ENCODE measurements around the gene TRPC4AP. TPM values are rescaled to one million over a fixed set of nuclear protein-coding genes. Genes with fewer than 3 reads are reported as not detected.
"Not testable (repeated sequence)": the region's sequence is repeated elsewhere in the genome, so short reads cannot be mapped to it uniquely, and the experiment has no call there.

Gene TRPC4AP
- total RNA-seq, 4 donors from 2014 or later = 57.3 to 85.3 (median 70.1) TPM

GRCh38 chr20:35077872-35078271, 14.7 kb downstream of the TRPC4AP start:
- DNase-seq = no peak
- Histone ChIP-seq H3K4me1 (peaks cover 0 to 26% (median 11%) of the 10 kb centered on the region in 4 donors), H3K4me3 (no peak overlapping the region), H3K36me3 (peaks cover 0 to 18% (median 9%) of the 10 kb centered on the region in 4 donors), H3K27ac (no peak overlapping the region), H3K27me3 (no peaks in the 10 kb centered on the region), H3K9me3 (no peaks in the 10 kb centered on the region)
- intact Hi-C loops (cut with DNase I; ENCODE audit: low total_unique reads) = no loop called here
- TF ChIP-seq EP300 (IDR thresholded peaks at IDR 0.05; ENCODE audit: low read depth) (no peak), CTCF (IDR thresholded peaks at IDR 0.05) (no peak), POLR2A (IDR thresholded peaks at IDR 0.05) (no peak), POLR2AphosphoS5 (IDR thresholded peaks at IDR 0.05) (no peak)
- 95 to 98% methylated on average over 5 of the region's 5 CpGs for WGBS, 2 donors (ENCODE audit: low coverage in 1 of 2)
- in situ Hi-C loops (cut with MboI; ENCODE audit: low pct_ligation_motif_present in 1 of 4, low pct_unique_long_range_greater_than_20kb in 1 of 4, low sequenced_read_pairs in 3 of 4) = loop anchor here in 3 of 4 donors (25.0 kb wide), 2 partner anchors 216 to 241 kb away; partner anchors contain the start of genes GGT7 (in 2 of the 3) and NCOA6 (in 1 of the 3)

- Histone ChIP-seq H3K4me1 (peaks cover 0 to 21% (median 6%) of the 10 kb centered on the region in 4 donors), H3K27me3 (no peaks in the 10 kb centered on the region), H3K36me3 (peaks cover 0 to 18% (median 9%) of the 10 kb centered on the region in 4 donors), H3K4me3 (no peak overlapping the region), H3K9me3 (no peaks in the 10 kb centered on the region), H3K27ac (no peak overlapping the region)
- no peak for TF ChIP-seq POLR2A (IDR thresholded peaks at IDR 0.05)
- TF ChIP-seq CTCF (IDR thresholded peaks at IDR 0.05) = no peak
- no peak for TF ChIP-seq EP300 (IDR thresholded peaks at IDR 0.05; ENCODE audit: low read depth)
- TF ChIP-seq POLR2AphosphoS5 (IDR thresholded peaks at IDR 0.05) = no peak
- in situ Hi-C loops (cut with MboI; ENCODE audit: low pct_ligation_motif_present in 1 of 4, low pct_unique_long_range_greater_than_20kb in 1 of 4, low sequenced_read_pairs in 3 of 4) = loop anchor here in 3 of 4 donors (25.0 kb wide), 2 partner anchors 215 to 240 kb away; partner anchors contain the start of genes GGT7 (in 2 of the 3) and NCOA6 (in 1 of the 3)
- intact Hi-C loops (cut with DNase I; ENCODE audit: low total_unique reads) = no loop called here
- WGBS, 2 donors (ENCODE audit: low coverage in 1 of 2) = 99 to 100% methylated on average over 3 to 5 of the region's 5 CpGs
- no peak for DNase-seq
These were observed 15.3 kb downstream of the TRPC4AP start for GRCh38 chr20:35077341-35077740.

- H3K27me3 ChIP-seq; H3K9me3 ChIP-seq; in situ Hi-C loops (cut with MboI; ENCODE audit: low pct_ligation_motif_present in 1 of 4, low pct_unique_long_range_greater_than_20kb in 1 of 4, low sequenced_read_pairs in 3 of 4); H3K27ac ChIP-seq; intact Hi-C loops (cut with DNase I; ENCODE audit: low total_unique reads); DNase-seq; H3K4me3 ChIP-seq; H3K4me1 ChIP-seq: not testable (repeated sequence)
- WGBS, 2 donors (ENCODE audit: low coverage in 1 of 2) = 84 to 93% methylated on average over 3 to 8 of the region's 8 CpGs
- peaks cover 0 to 14% (median 2%) of the 10 kb centered on the region in 4 donors for H3K36me3 ChIP-seq
These were observed 21.0 kb downstream of the TRPC4AP start for GRCh38 chr20:35071436-35072153.

GRCh38 chr20:35066194-35066593, 26.4 kb downstream of the TRPC4AP start:
- peaks cover 0 to 11% (median 4%) of the 10 kb centered on the region in 4 donors for H3K36me3 ChIP-seq
- peaks cover 0 to 19% (median 2%) of the 10 kb centered on the region in 4 donors for H3K4me1 ChIP-seq
- WGBS, 2 donors (ENCODE audit: low coverage in 1 of 2) = 90 to 94% methylated on average over 5 to 6 of the region's 6 CpGs
- H3K27me3 ChIP-seq = no peaks in the 10 kb centered on the region
- DNase-seq = no peak
- H3K9me3 ChIP-seq = no peaks in the 10 kb centered on the region
- no peak overlapping the region for H3K27ac ChIP-seq
- intact Hi-C loops (cut with DNase I; ENCODE audit: low total_unique reads) (no loop called here), in situ Hi-C loops (cut with MboI; ENCODE audit: low pct_ligation_motif_present in 1 of 4, low pct_unique_long_range_greater_than_20kb in 1 of 4, low sequenced_read_pairs in 3 of 4) (no loop called here)
- H3K4me3 ChIP-seq = no peak overlapping the region
- TF ChIP-seq CTCF (IDR thresholded peaks at IDR 0.05) = no peak
- TF ChIP-seq POLR2AphosphoS5 (IDR thresholded peaks at IDR 0.05) = no peak
- TF ChIP-seq EP300 (IDR thresholded peaks at IDR 0.05; ENCODE audit: low read depth) = no peak
- no peak for TF ChIP-seq POLR2A (IDR thresholded peaks at IDR 0.05)

All from transverse colon (tissue), 4 donors.